Measurements from ENCODE around the gene ARHGAP10.

DNA sequence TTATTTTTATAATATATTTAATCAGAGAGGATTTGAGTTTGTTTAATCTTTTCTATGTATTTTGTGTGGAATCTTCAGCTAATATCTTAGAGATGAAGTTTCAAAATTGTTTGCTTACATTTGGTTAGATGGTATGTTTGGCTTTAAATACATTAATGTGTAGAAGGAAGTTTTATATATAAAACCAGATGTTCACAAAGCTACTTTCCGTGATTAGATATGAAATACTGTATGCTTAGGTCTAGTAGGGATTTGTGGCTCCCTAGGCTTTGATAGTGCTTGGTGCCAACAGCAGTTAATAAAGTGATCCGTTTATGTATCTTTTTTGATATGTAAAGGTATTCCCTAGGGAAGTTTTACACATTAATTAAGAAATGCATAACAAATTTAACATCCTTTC is 223.0 kb downstream of the ARHGAP10 start:
- no peak for TF ChIP-seq POLR2A (IDR thresholded peaks at IDR 0.05)
- TF ChIP-seq, protein P1, sequence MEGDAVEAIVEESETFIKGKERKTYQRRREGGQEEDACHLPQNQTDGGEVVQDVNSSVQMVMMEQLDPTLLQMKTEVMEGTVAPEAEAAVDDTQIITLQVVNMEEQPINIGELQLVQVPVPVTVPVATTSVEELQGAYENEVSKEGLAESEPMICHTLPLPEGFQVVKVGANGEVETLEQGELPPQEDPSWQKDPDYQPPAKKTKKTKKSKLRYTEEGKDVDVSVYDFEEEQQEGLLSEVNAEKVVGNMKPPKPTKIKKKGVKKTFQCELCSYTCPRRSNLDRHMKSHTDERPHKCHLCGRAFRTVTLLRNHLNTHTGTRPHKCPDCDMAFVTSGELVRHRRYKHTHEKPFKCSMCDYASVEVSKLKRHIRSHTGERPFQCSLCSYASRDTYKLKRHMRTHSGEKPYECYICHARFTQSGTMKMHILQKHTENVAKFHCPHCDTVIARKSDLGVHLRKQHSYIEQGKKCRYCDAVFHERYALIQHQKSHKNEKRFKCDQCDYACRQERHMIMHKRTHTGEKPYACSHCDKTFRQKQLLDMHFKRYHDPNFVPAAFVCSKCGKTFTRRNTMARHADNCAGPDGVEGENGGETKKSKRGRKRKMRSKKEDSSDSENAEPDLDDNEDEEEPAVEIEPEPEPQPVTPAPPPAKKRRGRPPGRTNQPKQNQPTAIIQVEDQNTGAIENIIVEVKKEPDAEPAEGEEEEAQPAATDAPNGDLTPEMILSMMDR (IDR thresholded peaks at IDR 0.05) = no peak
